CD4-positive, alpha-beta T cell treated with Interleukin-17A for 1 hour (primary cell): Measurements from ENCODE around the gene CREB5.
"Not testable (repeated sequence)": the region's sequence is repeated elsewhere in the genome, so short reads cannot be mapped to it uniquely, and the experiment has no call there.

Source experiments
- DNase-seq: peaks from one replicate; pipeline ENCODE4 v3.0.0-alpha.2; 2020

Gene CREB5

DNA sequence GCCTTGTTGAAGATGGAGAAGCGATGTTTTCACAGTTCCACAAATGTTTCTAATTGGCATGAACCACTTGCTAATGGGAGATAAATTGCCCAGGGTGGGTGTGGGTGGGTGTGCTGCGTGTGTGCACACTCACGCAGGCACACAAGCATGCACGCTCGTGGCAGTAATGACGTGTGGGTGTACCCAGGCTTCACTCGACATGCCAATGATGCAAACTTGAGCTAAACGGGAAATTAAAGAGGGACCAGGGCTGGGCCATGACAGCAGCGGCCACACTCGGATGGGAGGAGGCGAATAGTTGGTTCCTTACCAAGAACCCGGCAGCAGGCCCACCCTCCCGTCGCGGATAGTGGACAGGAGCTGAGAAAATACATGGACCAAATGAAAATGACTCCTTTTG, 386.0 kb downstream of the CREB5 start:
- no peak for DNase-seq

DNA sequence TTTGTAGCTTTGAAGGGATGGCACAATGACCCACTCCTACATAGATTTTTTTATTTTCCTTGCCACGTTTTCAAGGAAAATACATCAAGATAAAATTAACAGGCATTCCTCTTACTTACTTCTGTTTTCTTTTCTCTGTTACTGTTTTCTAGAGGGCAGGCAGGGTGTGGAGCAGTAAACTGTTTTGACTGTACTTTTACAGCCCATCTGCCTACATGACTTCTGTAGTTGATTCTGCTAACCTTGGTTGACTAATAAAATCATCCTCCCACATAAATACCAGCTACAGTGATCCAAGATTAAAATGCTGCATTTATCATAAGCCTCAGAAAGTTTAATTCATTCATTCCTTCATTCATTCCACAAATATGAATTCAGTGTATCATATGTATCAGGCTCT, 387.3 kb downstream of the CREB5 start:
- DNase-seq: no peak

DNA sequence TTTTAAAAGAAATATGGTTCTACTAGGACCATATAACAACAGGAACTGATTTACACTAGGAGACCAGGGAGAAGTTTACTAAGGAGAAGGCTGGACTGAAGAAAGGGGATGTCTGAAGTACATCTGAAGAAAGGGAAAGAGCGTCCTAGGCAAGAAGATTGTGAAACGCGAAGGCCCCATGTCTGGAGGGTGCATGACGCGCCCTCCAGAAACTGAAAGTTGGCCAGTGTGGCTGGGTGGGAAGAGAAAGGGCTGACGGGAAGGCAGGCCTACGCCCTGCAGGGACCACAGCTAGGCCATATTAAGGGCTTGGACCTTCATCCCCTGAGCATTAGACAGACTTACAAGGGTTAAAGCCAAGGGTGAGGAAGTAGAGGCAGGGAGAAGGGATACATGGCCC, 387.8 kb downstream of the CREB5 start:
- DNase-seq: no peak

DNA sequence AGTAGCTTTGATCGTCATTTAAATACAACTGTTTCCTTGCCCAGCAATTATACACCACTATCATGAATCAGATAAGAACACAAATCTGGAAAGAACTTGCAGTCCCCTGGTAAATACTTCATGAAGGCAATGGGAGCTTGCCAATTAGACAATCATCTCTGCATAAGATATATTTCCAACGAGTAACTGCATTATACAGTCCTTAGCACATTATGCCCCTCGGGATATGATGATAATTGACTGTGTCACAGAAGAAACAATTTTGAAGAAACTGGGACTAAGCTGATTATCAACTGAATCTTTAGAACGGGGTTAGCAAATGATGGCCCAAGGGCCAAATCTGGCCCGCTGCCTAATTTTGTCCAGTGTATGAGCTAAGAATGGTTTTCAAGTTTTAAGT, 390.1 kb downstream of the CREB5 start:
- no peak for DNase-seq

- DNase-seq: no peak
Measured at GRCh38 chr7:28804157-28804556, 391.8 kb downstream of the CREB5 start.

- no peak for DNase-seq
Measured at GRCh38 chr7:28804990-28805389, 392.7 kb downstream of the CREB5 start.

- DNase-seq: no peak
Measured at GRCh38 chr7:28806841-28807240, 394.5 kb downstream of the CREB5 start.

DNA sequence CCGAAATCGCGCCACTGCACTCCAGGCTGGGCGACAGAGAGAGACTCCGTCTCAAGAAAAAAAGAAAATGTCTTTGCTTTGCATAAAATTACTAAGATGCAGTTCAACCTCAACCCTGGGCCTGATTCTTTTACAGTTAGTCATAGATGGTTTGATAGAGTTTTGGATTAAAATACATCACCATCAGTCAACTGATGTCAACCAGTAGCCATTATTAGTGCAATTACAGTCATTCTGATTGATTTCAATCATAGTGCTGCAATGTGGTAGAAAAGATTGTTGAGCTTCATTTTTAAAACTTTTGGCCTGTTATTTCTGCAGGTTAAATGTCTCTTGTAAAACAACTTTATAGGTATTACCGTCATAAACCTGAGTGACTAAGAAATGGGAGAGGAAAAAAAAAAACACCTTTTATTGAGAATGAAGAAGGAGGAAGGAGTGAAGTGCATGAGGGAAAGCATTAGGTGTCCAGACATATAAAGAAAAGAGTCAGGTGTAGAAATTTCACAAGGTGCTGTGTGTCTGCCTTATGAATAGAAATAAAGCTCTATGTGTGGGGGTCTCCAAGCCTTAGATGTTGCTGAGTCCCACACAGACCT, 395.2 kb downstream of the CREB5 start:
- DNase-seq: no peak

DNA sequence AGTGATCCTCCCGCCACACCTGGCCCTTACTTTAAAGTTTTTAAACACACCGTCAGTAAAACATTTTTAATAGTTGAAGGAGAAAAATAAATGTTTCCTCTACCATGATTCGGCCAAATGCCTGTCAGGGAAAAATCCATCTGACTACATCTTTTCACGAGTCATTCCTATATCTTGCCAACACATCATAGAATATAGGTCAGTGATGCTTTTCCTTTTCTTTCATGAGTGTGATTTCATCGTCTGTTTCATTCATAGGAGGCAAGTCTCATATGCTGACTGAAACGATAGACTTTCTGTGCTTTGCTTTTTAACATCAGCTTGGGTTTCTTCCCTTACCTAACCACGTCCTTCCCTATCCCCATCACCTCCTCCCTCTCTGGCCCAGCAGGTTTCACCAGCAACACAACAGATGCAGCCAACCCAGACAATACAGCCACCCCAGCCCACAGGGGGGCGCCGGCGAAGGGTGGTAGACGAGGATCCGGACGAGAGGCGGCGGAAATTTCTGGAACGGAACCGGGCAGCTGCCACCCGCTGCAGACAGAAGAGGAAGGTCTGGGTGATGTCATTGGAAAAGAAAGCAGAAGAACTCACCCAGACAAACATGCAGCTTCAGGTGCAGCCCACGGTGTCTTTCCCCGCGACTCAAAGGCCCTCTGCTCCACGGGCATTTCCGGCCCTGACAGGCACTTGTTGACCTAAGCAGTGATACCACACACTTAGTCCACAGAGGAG, 396.6 kb downstream of the CREB5 start:
- DNase-seq: no peak

- DNase-seq: no peak
Measured at GRCh38 chr7:28811008-28811407, 398.7 kb downstream of the CREB5 start.

- DNase-seq: no peak
Measured at GRCh38 chr7:28811701-28812430, 399.5 kb downstream of the CREB5 start.

GRCh38 chr7:28812616-28813015, 400.3 kb downstream of the CREB5 start:
- DNase-seq: no peak

GRCh38 chr7:28813243-28813962, 401.1 kb downstream of the CREB5 start:
- DNase-seq: no peak

- DNase-seq: no peak
Measured at GRCh38 chr7:28815369-28815927, 403.1 kb downstream of the CREB5 start.

- DNase-seq: no peak
Measured at GRCh38 chr7:28815928-28816373, 403.6 kb downstream of the CREB5 start.

DNA sequence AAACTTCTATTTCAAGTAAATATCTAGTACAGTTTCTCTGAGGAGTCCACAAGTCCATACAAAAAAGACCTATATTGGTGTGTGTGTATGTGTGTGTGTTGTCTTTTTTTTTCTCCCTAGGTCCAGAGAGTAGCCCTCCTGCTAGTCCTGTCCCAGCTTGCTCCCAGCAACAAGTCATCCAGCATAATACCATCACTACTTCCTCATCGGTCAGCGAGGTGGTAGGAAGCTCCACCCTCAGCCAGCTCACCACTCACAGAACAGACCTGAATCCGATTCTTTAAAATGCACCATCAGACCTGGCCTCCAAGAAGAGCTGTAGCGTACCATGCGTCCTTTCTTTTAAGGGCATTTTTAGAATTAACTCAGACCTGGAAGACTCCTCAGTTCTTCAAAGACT, 406.7 kb downstream of the CREB5 start:
- no peak for DNase-seq

- no peak for DNase-seq
Measured at GRCh38 chr7:28823582-28823981, 411.3 kb downstream of the CREB5 start.

- DNase-seq: not testable (repeated sequence)
Measured at GRCh38 chr7:28825817-28826448, 413.6 kb downstream of the CREB5 start.

- DNase-seq: no peak
Measured at GRCh38 chr7:28830846-28831245, 418.5 kb downstream of the CREB5 start.

GRCh38 chr7:28832669-28833068, 420.4 kb downstream of the CREB5 start:
- DNase-seq: no peak

GRCh38 chr7:28835800-28836199, 423.5 kb downstream of the CREB5 start:
- DNase-seq: no peak

DNA sequence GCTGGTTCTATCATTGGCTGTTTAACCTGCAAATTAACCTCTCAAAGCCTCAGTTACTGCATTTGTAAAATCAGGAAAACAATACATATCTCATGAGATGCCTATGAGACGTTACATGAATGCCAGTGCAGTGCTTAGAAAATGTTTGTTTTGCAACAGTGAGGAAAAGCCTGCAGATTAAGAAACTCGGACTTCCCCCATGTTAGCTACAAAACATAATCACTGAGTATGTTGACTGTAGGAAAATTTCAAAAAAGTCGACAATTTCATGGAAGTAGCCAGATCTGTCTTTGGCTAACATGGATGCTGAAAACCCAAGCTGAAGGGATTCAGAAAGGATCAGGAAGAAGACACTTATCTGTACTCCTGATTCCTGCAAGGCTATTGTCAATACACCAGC, 424.4 kb downstream of the CREB5 start:
- DNase-seq: no peak

- no peak for DNase-seq
Measured at GRCh38 chr7:28837216-28837615, 424.9 kb downstream of the CREB5 start.
